H1 (cell line): ENCODE results near the gene CDH6. TPM values are rescaled to one million over a fixed set of nuclear protein-coding genes. Genes with fewer than 3 reads are reported as not detected.

Experiments used
- HDAC2 ChIP-seq, 2 experiments: fragments of 300-600 bp in 1 of 2; sonication (generic) in 1 of 2; IDR thresholded peaks; 2 replicates each; pipeline ENCODE4 v1.6.1; 2011 to 2012; ENCODE audit warnings: low read depth in 2 of 2, low read length in 2 of 2, mild to moderate bottlenecking in 2 of 2, moderate library complexity in 2 of 2, borderline replicate concordance in 1 of 2, inconsistent platforms in 1 of 2
- POU5F1 ChIP-seq: IDR thresholded peaks from 2 replicates; pipeline ENCODE4 v1.6.1; 2011; ENCODE audit warnings: low read depth, mild to moderate bottlenecking, low read length, moderate library complexity
- polyA plus RNA-seq, 7 experiments: library from polyadenylated mRNA; depleted of rRNA in 3 of 7; stranded (reverse) in 5 of 7; unstranded in 2 of 7; fragments of >200 nt in 5 of 7; fragments of 200-250 nt in 2 of 7; gene quantifications; 1 replicate in 5 of 7; 2 replicates in 1 of 7; 4 replicates in 1 of 7; pipeline versions ENCODE4 v1.2.1 to v1.2.3, GENCODE V29; 2011 to 2013; ENCODE audit warnings: missing spikeins in 2 of 7, mixed read lengths in 2 of 7
- total RNA-seq: library from RNA; stranded (reverse); fragmentation: NEBNext Ultra II Directional; extraction: Animal tissue kit (Norgen Biotek cat#: 25700); gene quantifications from 2 replicates; pipeline ENCODE4 v1.2.1, GENCODE V29; 2021

CDH6 gene
- total and polyA plus RNA-seq, 2 of the 8 experiments (the other 6 are each of a cell fraction or from before 2014, with no cell fraction given), result 1.4 to 1.9 TPM

DNA sequence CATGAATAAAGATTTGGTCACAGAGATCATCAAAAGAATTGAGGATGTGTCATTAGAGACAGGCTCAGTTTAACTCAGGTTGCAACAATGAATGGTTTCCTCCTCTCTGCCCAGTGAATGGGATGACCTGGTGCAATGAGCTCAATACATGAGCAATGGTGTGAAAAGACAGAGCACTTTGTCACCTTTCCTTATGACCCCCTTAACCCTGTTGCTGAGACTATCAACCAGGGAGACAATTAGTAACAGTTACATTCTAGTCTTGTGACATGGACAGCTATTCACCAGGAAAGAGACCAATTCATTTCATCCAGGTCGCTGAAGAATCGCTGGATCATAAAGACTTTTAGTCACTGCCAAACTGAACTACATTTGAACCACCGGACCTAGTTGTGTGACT is 19.9 kb upstream of the CDH6 start (continued):
- TF ChIP-seq POU5F1 (no peak), HDAC2 (IDR thresholded peaks at IDR 0.05; ENCODE audit: borderline replicate concordance in 1 of 2, low read depth in 2 of 2, low read length in 2 of 2) (no peak)
